Measurements from ENCODE around the gene BPHL.
"Not testable (repeated sequence)": the region's sequence is repeated elsewhere in the genome, so short reads cannot be mapped to it uniquely, and the experiment has no call there.

BPHL gene

GRCh38 chr6:3124667-3125066, 6.2 kb downstream of the BPHL start:
- no peak for DNase-seq

- no peak for DNase-seq
These were observed 7.3 kb downstream of the BPHL start for GRCh38 chr6:3125815-3126214.

- DNase-seq = no peak
These were observed 10.0 kb downstream of the BPHL start for GRCh38 chr6:3128356-3129108.

DNA sequence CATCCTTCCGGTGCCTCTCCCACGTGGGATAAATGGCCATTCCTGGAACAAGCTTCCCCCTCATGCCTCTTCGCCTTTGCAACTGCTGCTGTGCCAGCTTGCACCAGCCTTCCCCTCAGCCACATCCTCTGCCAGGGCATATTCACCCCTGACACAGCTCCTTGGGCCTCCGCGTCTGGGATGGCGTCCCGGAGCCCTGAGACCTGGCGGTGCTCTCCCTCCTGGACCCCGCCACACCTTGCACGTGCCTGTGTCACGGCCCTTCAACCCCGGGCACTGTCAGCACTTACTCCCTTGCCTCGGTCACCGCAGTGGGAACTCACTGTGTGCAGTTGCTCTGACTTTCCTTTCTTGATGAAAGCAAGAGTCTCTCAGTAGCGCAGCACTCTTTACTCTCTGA, 13.2 kb downstream of the BPHL start:
- DNase-seq = no peak

DNA sequence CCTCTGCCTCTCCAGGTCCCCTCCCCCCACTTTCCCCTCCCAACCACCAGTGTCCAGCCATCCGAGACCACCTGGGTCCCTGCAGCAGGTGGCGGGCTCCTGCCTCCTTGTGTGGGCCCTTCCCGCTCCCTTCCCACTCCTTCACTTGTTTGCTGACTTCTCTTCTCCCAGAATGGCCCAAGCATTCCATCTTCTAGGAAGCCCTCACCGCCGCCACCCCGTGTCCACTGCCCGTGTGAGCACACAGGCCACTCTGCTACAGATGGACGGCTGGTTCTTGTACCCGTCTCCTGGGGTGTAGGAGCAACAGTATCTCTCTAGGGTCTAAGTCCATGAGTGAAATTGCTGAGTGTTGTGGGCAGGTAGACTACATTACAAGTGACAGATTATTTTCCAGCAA, 15.0 kb downstream of the BPHL start:
- no peak for DNase-seq

GRCh38 chr6:3135668-3136291, 17.3 kb downstream of the BPHL start:
- no peak for DNase-seq

- no peak for DNase-seq
These were observed 17.9 kb downstream of the BPHL start for GRCh38 chr6:3136292-3137011.

DNA sequence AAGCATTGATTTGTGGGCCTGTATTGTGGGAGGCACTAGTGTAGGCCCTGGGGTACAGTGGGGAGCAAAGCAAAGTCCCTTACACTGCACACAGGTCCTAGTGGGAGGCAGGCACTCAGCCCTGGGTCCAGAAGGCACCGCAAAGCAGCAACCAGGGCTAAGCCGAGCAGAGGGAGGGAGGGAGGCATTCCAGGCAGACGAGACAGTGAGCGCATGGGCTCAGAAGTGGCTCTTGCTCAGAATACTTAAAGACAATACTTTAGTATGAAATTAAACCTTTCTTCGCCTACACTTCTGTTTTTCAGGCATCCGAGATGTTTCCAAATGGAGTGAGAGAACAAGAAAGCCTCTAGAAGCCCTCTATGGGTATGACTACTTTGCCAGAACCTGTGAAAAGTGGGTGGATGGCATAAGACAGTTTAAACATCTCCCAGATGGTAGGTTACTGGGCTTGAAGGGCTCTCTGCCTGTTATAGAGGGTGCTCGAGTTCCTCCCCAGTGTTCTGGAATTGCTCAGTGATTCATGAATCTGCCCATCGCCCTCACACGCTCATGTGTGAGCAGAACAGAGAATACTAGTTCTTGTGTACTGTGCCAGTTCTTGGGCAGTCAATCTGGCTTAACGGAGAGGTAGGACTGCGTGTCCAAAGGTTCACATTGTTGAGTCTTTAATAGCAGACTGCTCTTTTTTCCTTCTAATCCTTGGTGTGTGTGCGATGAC, 18.7 kb downstream of the BPHL start:
- DNase-seq = no peak

DNA sequence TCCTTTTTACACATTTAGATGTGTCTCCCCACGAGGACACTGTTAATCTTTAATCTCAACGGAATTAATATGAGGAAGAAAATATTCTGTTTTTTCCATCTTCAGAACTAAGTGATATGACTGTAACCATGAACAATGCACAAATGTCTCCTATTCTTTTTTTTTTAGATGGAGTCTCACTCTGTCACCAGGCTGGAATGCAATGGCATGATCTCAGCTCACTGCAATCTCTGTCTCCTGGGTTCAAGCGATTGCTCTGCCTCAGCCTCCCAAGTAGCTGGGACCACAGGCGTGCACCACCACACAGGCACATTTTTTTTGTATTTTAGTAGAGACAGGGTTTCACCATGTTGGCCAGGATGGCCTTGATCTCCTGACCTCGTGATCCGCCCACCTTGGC, 19.4 kb downstream of the BPHL start:
- DNase-seq = not testable (repeated sequence)

GRCh38 chr6:3138341-3138740, 19.8 kb downstream of the BPHL start:
- no peak for DNase-seq

DNA sequence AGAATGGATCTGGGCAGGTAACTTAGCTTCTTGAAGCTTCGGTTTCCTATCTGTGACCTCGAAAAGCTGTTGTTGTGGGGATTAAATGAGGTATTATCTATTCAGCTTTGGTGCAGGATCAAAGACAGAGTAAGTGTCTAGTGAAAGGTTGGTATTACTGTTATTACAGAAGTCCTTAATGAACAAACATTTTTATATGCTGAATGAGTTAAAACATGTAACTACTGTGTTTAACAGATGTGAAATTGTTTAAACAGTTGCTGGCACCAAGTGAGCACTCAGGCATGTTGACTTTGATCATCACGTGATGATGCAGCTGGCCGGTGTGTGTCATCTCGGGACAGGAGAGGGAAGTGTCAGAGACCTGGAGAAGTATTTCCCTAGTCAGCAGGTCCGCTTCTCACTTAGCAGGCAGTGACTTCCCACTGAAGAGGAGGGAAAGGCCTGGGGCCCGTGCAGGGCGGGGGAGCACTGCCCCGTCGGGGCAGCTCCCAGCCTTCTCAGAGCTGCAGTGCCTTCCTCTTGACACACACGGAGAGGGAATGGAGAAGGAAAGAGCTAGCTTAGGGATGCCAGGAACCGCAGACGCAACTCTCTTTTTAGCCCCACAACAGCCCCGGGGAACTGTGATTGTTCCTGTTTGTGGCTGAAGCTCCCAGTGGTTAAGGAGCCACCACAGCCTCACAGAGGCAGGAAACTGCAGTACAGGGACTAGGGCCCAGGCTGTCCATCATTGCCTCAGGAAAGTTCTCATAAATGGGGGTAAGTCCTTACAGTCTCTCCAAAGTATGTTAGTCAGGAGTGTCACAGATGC, 20.8 kb downstream of the BPHL start:
- no peak for DNase-seq

DNA sequence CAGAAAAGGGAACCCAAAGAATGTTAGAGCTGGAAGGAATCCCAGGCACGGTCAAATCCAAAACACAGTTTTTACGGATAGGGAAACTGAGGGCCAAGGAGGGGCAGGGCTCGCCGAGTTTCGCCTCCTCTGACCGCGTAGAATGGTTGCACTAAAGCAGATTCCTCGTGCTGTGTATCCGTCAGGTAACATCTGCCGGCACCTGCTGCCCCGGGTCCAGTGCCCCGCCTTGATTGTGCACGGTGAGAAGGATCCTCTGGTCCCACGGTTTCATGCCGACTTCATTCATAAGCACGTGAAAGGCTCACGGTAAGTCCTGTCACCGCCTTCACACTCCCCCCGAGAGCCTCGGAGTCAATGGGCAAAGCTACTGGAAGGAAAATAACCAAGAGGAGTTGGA, 21.7 kb downstream of the BPHL start:
- DNase-seq = no peak

DNA sequence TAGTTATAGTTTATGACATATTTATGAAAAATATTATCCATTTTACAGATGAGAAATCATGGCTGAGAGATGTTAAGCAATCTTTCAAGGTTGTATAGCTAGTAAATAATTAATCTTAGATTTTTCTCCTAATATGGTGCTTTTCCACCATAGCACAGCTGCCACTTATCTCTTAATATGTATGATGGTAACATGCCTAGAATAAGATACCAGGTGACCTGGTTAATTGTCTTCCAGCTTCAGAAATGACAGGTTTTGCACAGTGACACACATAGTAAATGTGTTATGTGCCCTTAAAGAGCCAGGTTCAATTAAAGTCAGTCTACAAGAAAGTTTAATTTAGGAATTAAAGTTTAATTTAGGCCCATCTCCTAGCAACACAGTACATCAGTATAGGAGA, 24.0 kb downstream of the BPHL start:
- no peak for DNase-seq

GRCh38 chr6:3143158-3143557, 24.6 kb downstream of the BPHL start:
- no peak for DNase-seq

GRCh38 chr6:3144571-3144970, 26.1 kb downstream of the BPHL start:
- DNase-seq = no peak

- DNase-seq = no peak
These were observed 29.6 kb downstream of the BPHL start for GRCh38 chr6:3147914-3148757.

DNA sequence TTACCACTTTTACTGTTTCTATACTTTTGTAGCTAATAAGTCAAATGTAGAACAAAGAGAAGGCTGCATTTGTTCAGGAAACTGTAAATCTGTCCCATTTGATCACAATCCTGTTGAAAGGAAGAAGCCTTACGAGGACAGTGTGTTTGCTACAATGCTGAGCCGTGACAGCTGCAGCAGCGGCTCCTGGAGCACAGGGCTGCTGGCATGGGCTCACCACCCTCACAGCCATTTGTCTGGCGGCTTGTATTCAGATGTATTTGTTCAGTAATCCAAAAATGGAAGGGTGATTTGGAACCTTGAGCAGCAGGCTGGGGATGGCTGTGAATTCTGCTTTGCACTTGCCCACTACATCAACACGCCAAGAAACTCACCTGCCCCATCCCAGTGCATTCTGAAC, 33.2 kb downstream of the BPHL start:
- no peak for DNase-seq

- no peak for DNase-seq
These were observed 34.2 kb downstream of the BPHL start for GRCh38 chr6:3152689-3153088.

DNA sequence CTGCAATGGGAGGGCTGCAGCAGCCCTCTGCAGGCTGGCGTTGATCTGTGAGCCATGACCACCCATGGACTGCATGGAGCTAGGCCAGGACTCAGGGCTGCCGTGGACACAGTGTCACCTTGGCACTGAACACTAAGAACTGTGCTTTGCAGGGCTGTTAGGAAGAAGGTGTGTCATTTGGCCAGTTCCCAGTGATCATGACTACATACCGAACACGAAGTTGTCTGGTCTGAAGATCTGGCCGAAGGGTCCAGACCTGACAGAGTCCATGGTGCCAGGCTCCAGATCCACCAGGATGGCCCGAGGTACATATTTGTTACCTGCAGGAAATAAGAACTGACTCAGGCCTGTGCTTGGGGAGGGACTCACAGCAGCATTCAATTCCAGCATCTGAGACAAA, 36.9 kb downstream of the BPHL start:
- DNase-seq = not testable (repeated sequence)

DNA sequence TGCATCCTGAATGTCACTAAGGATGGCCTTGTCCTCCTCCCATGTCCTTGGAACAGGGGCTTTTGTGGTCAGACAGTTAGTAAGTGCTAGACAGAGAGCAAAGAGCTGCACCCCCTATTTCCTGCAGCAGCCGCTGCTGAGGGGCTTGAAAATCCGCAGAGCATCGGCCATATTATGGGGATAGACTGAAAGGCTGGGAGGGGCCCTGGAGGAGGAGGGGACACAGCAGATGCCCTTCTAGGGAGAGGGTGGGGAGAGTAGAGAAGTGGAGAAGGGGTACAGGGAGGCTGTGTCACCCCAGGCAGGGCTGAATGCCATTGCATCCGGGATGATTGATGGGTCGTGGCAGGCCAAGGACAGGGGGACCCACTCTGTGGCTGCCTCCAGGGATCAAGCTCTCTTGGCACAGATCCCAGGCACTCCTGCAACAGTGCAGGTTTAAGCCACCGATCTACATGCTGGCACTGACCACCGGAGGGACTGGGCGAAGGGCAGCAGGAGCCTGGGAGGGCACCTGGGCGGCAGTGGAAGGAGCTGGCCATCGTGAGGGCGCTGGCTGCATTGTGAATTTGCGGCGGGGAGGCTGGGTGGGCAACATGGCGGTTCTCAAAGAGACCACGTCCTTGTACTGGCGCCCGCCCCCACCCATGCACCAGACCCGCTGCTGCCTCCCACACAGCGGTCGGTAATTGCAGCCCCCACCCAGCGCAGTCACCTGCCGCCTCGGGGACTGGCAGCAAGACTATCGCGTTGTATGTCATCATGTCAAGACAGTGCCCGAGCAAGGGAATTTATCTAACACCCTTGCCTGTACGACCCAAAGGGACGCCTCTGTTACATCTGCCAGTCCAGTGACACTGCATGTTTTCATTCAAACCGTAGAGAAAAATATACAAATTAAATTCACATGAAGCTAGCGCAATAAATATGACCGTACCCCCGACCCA, 37.9 kb downstream of the BPHL start:
- DNase-seq = not testable (repeated sequence)
